Measurements from ENCODE around the gene CDH13.

The CDH13 gene

DNA sequence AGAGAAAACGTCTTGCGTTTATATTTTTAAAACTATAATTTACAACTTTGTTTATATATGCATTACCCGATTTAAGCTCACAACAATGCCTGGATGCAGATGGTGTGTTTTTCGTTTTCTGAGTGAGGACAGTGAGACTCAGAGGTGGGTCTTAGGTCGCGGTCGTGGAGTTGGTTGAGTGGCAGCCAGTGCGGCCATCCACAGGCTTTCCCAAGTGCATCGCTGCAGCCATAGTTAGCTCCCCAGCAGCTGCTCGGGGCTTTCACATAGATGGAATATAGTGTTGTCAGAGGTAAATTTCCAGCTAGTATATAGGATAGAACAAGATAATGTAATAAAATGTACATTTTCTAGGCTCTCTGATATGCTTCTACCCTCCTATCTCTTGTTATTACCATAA, 417.8 kb downstream of the CDH13 start:
- DNase-seq (ENCODE audit: low read depth in 3 of 3): no peak

- DNase-seq (ENCODE audit: low read depth in 3 of 3): no peak
These were observed 419.0 kb downstream of the CDH13 start for GRCh38 chr16:83045790-83046189.

GRCh38 chr16:83046664-83047063, 419.9 kb downstream of the CDH13 start:
- no peak for DNase-seq (ENCODE audit: low read depth in 3 of 3)

GRCh38 chr16:83051451-83051850, 424.7 kb downstream of the CDH13 start:
- no peak for DNase-seq (ENCODE audit: low read depth in 3 of 3)

GRCh38 chr16:83054283-83054682, 427.5 kb downstream of the CDH13 start:
- no peak for DNase-seq (ENCODE audit: low read depth in 3 of 3)

DNA sequence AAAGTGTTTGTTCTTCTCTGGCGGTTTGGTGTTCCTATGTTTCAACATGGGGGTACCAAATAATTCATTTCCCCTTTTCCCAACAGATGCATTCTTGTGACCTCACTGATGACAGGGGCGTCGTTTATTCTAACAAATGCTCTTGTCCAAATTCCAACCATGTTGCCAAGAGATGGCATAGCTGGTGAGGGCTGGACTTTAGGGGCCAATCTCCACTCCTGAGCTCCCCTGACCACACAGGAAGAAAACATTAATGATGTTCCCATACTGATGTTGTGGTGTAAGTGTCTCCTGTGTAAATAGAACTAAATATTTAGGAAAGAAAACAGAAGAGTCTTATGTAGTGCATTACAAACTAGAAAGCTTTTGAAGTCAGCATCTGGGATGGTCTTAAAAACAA, 431.6 kb downstream of the CDH13 start:
- DNase-seq (ENCODE audit: low read depth in 3 of 3): no peak

DNA sequence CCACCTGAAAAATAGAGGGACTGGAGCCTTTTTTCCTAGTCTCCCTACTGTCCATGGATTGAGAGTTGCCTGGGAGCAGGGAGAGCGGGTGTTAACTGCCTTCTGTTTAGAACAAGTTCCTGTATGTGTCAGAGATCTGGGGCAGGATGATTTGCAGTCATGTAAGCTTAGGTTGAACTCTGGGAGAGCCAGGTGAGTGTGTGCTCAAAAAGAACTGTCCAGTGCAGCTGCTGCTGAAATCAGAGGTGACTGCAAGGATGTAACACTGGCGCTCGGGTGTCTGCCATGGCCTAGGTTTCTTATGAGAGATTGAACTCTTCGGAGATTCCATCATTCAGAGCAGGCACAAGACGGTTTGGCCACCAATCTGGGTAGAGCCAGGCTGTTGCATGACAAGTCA, 432.5 kb downstream of the CDH13 start:
- no peak for DNase-seq (ENCODE audit: low read depth in 3 of 3)

GRCh38 chr16:83066011-83066410, 439.2 kb downstream of the CDH13 start:
- DNase-seq (ENCODE audit: low read depth in 3 of 3): no peak

DNA sequence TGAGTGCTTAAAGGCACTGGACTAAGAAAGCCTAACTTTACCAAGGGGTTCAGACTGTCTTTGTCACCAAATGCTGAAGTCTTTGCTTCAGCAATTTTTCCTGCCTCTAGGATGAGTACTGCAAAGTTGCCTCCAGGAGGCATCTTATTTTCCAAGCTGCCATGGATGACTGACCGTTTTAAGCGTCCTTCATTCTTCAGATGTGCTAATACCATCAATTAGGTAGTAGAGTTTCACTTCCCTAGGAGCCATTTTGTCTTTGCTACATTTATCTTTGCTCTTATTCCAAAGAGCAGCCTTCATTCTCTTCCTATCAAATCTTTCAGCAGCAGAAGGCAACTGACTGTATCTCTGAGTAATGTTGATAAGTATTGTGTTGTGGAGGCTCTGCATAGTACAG, 440.1 kb downstream of the CDH13 start:
- no peak for DNase-seq (ENCODE audit: low read depth in 3 of 3)

DNA sequence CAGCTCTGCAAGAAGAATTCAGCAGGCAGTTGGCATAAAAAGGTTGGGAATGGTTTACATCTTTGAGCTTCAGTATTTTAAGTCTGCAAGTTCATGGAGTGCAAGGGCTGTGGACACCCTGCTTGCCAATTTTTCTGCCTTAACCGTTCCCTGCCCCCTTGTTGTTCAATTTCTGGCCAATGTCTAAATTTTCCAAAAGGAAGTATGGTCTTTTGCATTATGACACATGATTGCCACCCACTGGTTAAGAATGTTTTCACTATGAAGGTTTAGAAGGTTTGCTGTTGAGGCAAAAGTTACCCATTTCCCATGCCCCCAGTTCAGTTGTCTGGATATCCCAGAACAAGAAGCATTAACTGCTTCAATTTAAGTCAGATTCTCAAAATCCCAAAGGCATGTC, 441.9 kb downstream of the CDH13 start:
- no peak for DNase-seq (ENCODE audit: low read depth in 3 of 3)

- no peak for DNase-seq (ENCODE audit: low read depth in 3 of 3)
These were observed 443.8 kb downstream of the CDH13 start for GRCh38 chr16:83070416-83071209.

DNA sequence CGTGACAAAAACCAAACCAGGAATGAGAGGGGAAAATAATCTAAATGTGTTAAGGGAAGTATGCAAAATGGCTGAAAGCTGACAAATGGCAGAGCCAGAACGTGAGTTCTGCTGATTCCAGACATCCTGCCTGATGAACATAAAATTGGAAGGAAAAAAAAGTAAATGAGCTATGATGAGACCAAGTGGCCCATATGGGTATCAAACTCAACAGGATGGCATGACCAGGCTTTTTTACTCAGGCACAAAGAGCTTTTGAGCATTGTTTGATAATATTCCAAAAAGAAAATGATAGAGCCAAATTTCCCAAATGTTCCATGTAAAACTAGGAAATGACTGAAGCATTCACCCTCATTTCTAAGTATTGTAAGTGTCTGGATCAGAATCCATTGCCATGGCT, 449.2 kb downstream of the CDH13 start:
- no peak for DNase-seq (ENCODE audit: low read depth in 3 of 3)

GRCh38 chr16:83083361-83083760, 456.6 kb downstream of the CDH13 start:
- no peak for DNase-seq (ENCODE audit: low read depth in 3 of 3)

- no peak for DNase-seq (ENCODE audit: low read depth in 3 of 3)
These were observed 458.9 kb downstream of the CDH13 start for GRCh38 chr16:83085660-83086059.

- DNase-seq (ENCODE audit: low read depth in 3 of 3): no peak
These were observed 469.3 kb downstream of the CDH13 start for GRCh38 chr16:83095941-83096692.

GRCh38 chr16:83098536-83098935, 471.8 kb downstream of the CDH13 start:
- no peak for DNase-seq (ENCODE audit: low read depth in 3 of 3)

GRCh38 chr16:83100679-83101078, 473.9 kb downstream of the CDH13 start:
- DNase-seq (ENCODE audit: low read depth in 3 of 3): no peak

DNA sequence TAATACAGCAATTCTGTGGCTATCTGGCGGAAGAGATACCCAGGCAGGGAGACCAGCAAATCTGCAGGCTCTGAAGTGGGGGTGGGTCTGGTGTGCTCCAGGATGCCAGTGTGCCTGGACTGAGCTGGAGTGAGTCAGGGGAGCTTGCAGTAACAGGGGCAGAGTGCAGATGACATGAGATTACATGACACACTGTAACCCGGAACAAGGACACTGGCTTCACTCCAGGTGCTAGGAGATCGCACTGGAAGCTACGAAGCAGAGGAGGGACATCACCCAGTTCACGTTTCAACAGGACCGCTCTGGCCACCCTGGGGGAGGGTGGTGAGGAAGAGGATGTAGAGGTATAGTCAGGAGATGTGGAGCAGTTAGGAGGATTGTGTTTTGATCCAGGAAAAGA, 475.6 kb downstream of the CDH13 start:
- no peak for DNase-seq (ENCODE audit: low read depth in 3 of 3)

- no peak for DNase-seq (ENCODE audit: low read depth in 3 of 3)
These were observed 478.7 kb downstream of the CDH13 start for GRCh38 chr16:83105279-83106077.

GRCh38 chr16:83109490-83110125, 482.8 kb downstream of the CDH13 start:
- no peak for DNase-seq (ENCODE audit: low read depth in 3 of 3)

- DNase-seq (ENCODE audit: low read depth in 3 of 3): no peak
These were observed 483.5 kb downstream of the CDH13 start for GRCh38 chr16:83110269-83110668.

DNA sequence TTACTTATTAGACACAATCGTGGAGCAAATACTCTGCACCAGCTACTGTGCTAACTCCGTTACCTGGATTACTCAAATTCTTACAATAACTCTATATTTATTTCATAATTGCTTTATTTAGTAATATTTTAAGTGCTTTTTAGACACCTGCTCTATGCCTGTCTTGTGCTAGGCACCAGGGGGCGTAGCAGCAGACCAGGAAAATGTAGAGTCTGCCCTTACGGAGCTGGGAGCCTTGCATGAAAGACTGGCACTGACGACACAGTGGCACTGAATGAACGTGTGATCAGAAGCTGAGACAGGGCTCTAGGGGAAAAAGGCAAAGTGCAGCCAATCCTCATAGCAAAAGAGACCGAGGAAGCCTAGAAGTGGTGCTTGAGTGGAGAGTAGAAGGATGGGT, 486.5 kb downstream of the CDH13 start:
- DNase-seq (ENCODE audit: low read depth in 3 of 3): no peak

Measured in stimulated activated CD4-positive, alpha-beta T cell treated with anti-CD3 and anti-CD28 coated beads, TNF-alpha, amount 100 ng/mL, for 24 hours (primary cell).